AG04449 (cell line): ENCODE measurements around the gene CDYL2.
A peak's percentile ranks its signal among the peaks of the same experiment; 100 is the strongest.

Source experiments
- CTCF ChIA-PET: fragments of 350-600 bp; formaldehyde crosslinking; extraction: SDS; loops from one replicate; lab custom pipeline; 2021; ENCODE audit warnings: antibody characterized with exemption; lab: Yijun Ruan, JAX
- POLR2A ChIA-PET: fragments of 400-600, 350-600 bp; formaldehyde crosslinking; extraction: SDS; loops from one replicate; lab custom pipeline; 2020; ENCODE audit warnings: antibody characterized with exemption, inconsistent platforms; lab: Yijun Ruan, JAX
- DNase-seq: peaks from one replicate; pipeline ENCODE4 v3.0.0-alpha.2; 2010; ENCODE audit warnings: low read depth, low spot score
- H3K4me3 ChIP-seq: 2 replicates; pipeline ENCODE4 v1.5.1; 2011; ENCODE audit warnings: low read depth, mild to moderate bottlenecking, control low read depth, low read length
- CTCF ChIP-seq: IDR thresholded peaks from one replicate; pipeline ENCODE4 v1.5.1; 2011; ENCODE audit warnings: mild to moderate bottlenecking, moderate library complexity, low read length, control low read depth, inconsistent platforms; ENCODE audit not compliant: insufficient read depth; ENCODE audit errors: missing control alignments

Gene CDYL2

GRCh38 chr16:80640316-80640715, 164.1 kb downstream of the CDYL2 start:
- CTCF ChIA-PET: no interaction called here
- POLR2A ChIA-PET: no interaction called here
- DNase-seq: no peak
- no peak overlapping the region for H3K4me3 ChIP-seq
- no peak for TF ChIP-seq CTCF

GRCh38 chr16:80639636-80640035, 164.8 kb downstream of the CDYL2 start:
- ChIA-PET POLR2A (no interaction called here), CTCF (no interaction called here)

GRCh38 chr16:80637621-80638020, 166.8 kb downstream of the CDYL2 start:
- no peak for DNase-seq
- TF ChIP-seq CTCF: no peak
- no peak overlapping the region for H3K4me3 ChIP-seq
- ChIA-PET CTCF (no interaction called here), POLR2A (no interaction called here)

More at GRCh38 chr16:80639636-80640035, 164.8 kb downstream of the CDYL2 start:
- no peak overlapping the region for H3K4me3 ChIP-seq
- no peak for TF ChIP-seq CTCF
- no peak for DNase-seq

- no peak overlapping the region for H3K4me3 ChIP-seq
- ChIA-PET CTCF (no interaction called here), POLR2A (no interaction called here)
- DNase-seq: peak; percentile 4
- no peak for TF ChIP-seq CTCF
Observed at GRCh38 chr16:80631581-80631980, 172.8 kb downstream of the CDYL2 start.

- TF ChIP-seq CTCF: no peak
- no peak for DNase-seq
- H3K4me3 ChIP-seq: no peak overlapping the region
- POLR2A ChIA-PET: no interaction called here
- CTCF ChIA-PET: no interaction called here
Observed at GRCh38 chr16:80628254-80628653, 176.1 kb downstream of the CDYL2 start.

- POLR2A ChIA-PET: no interaction called here
- H3K4me3 ChIP-seq: no peak overlapping the region
- TF ChIP-seq CTCF: no peak
- CTCF ChIA-PET: no interaction called here
- DNase-seq: no peak
Observed at GRCh38 chr16:80627108-80627507, 177.3 kb downstream of the CDYL2 start.

- DNase-seq: peak; percentile 21
- POLR2A ChIA-PET: no interaction called here
- no peak for TF ChIP-seq CTCF
- CTCF ChIA-PET: no interaction called here
- no peak overlapping the region for H3K4me3 ChIP-seq
Observed at GRCh38 chr16:80623376-80623775, 181.0 kb downstream of the CDYL2 start.
